Body of pancreas (tissue), 4 donors: ENCODE data around the gene RXFP4.

Experiments used
- POLR2A ChIP-seq, 3 donors: fragments of 450-650 bp; IDR thresholded peaks; one replicate each; pipeline ENCODE4 v1.6.1; 2016; ENCODE audit warnings: antibody characterized with exemption in 3 of 3, mild to moderate bottlenecking in 2 of 3
- TF ChIP-seq, protein P1 (sequence below), 7 experiments: fragments of 450-650 bp in 4 of 7; fragments of 200-600 bp in 3 of 7; sonication (generic) in 3 of 7; IDR thresholded peaks; one replicate each; pipeline ENCODE4 v1.5.1; 2016 to 2019; ENCODE audit warnings: antibody characterized with exemption in 7 of 7

DNA sequence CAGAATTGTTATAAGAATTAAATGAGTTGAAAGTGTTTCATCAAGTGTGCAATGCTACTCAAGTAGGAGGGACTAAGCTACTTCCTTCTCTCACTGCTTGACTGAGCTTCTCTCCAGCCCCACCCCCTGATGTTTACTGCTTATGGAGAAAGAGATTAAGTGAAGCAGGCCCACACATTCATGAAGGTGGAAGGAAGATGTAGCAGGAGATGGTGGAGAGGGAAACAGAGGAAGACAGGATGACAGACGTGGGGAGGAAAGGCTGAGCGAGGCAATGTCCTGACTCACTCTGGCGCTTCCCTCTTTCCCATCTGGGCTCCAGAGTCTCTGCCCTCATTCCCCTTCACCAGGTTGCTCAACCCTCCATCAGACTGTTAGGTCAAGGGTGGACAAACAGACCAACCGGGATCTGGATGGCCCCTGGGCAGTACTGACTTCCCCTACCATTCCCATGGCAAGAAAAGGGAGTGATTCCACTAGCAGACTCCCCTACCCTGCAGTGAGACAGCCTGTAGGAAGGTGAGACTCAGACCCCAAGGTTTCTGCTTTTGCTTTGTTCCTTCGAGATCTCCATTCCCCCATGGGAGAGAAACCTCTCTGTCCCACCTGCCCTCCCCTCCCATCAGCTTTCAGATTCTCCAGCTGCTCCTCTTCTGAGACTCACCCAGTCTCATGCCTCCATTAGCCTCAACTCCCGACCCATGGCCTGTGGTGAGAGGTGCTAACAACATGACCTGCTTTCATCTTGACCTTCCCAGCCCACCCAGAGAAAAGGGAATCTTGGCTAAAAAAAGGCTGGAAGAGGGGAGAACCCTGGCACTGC lies 40.0 kb downstream of the RXFP4 start:
- TF ChIP-seq, protein P1, sequence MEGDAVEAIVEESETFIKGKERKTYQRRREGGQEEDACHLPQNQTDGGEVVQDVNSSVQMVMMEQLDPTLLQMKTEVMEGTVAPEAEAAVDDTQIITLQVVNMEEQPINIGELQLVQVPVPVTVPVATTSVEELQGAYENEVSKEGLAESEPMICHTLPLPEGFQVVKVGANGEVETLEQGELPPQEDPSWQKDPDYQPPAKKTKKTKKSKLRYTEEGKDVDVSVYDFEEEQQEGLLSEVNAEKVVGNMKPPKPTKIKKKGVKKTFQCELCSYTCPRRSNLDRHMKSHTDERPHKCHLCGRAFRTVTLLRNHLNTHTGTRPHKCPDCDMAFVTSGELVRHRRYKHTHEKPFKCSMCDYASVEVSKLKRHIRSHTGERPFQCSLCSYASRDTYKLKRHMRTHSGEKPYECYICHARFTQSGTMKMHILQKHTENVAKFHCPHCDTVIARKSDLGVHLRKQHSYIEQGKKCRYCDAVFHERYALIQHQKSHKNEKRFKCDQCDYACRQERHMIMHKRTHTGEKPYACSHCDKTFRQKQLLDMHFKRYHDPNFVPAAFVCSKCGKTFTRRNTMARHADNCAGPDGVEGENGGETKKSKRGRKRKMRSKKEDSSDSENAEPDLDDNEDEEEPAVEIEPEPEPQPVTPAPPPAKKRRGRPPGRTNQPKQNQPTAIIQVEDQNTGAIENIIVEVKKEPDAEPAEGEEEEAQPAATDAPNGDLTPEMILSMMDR (IDR thresholded peaks at IDR 0.05): no peak
- no peak for TF ChIP-seq POLR2A (IDR thresholded peaks at IDR 0.05)
